ENCODE measurements around the gene CD151. TPM values are rescaled to one million over a fixed set of nuclear protein-coding genes. Genes with fewer than 3 reads are reported as not detected.

The CD151 gene
- total RNA-seq: 463 and 552 TPM in 2 replicates

GRCh38 chr11:832529-833113 is at the start of gene CD151:
TSS of gene CD151 (plus strand) at chr11:832952. CDS start at chr11:836070, 3,118 bp downstream.

GRCh38 chr11:789943-790342 is 42.8 kb upstream of the CD151 start, which contains the start of gene CEND1:
TSS of gene CEND1 (minus strand) at chr11:790090. CDS start at chr11:788576, 1,514 bp downstream.

GRCh38 chr11:798093-798713 is 34.5 kb upstream of the CD151 start, which contains the start of gene SLC25A22:
TSS of gene SLC25A22 (minus strand) at chr11:798281. CDS start at chr11:795006, 3,275 bp downstream.

GRCh38 chr11:809287-810039 is 23.3 kb upstream of the CD151 start, which contains the start of gene RPLP2:
TSS of gene RPLP2 (plus strand) at chr11:809967. CDS start at chr11:810235, 268 bp downstream.

GRCh38 chr11:818396-819128 is 14.2 kb upstream of the CD151 start, which contains the start of gene PNPLA2:
TSS of gene PNPLA2 (plus strand) at chr11:818914. CDS start at chr11:819719, 805 bp downstream.

GRCh38 chr11:827897-828192 is 4.9 kb upstream of the CD151 start, which contains the start of gene CRACR2B:
TSS of gene CRACR2B (plus strand) at chr11:827919. CDS start at chr11:828608, 689 bp downstream.

GRCh38 chr11:842370-843002 is 9.7 kb downstream of the CD151 start, which contains the start of the genes POLR2L and TSPAN4:
TSS of gene POLR2L (minus strand) at chr11:842529. CDS start at chr11:842508, 21 bp downstream.
TSS of gene TSPAN4 (plus strand) at chr11:842852. CDS start at chr11:850305, 7,453 bp downstream.

Small RNAs within 50 kb of the gene (small RNA-seq; reads per million reads assigned to genes)
- not detected for gene SNORA52

Other genes starting within 250 kb of the CD151 start
- gene IRF7, start 217.0 kb upstream of the CD151 start, total RNA-seq: 9.0 and 9.1 TPM in 2 replicates
- gene CDHR5, start 208.0 kb upstream of the CD151 start, total RNA-seq: not detected in 2 replicates
- gene SCT, start 205.8 kb upstream of the CD151 start, total RNA-seq: not detected in 2 replicates
- not detected in 2 replicates for gene DRD4, start 195.7 kb upstream of the CD151 start, total RNA-seq
- gene DEAF1, start 137.7 kb upstream of the CD151 start, total RNA-seq: 24.9 and 29.7 TPM in 2 replicates
- 11.1 and 15.0 TPM in 2 replicates for gene TMEM80, start 137.1 kb upstream of the CD151 start, total RNA-seq
- 26.9 and 28.9 TPM in 2 replicates for gene EPS8L2, start 126.7 kb upstream of the CD151 start, total RNA-seq
- 223 and 244 TPM in 2 replicates for gene TALDO1, start 85.5 kb upstream of the CD151 start, total RNA-seq
- 21.0 and 26.9 TPM in 2 replicates for gene GATD1, start 55.5 kb upstream of the CD151 start, total RNA-seq
- gene CEND1, start 42.9 kb upstream of the CD151 start, total RNA-seq: 0.26 and 0.32 TPM in 2 replicates
- gene SLC25A22, start 34.7 kb upstream of the CD151 start, total RNA-seq: 8.8 and 11.1 TPM in 2 replicates
- 4.0 and 4.4 TPM in 2 replicates for gene PIDD1, start 27.7 kb upstream of the CD151 start, total RNA-seq
- gene RPLP2, start 23.0 kb upstream of the CD151 start, total RNA-seq: 175 and 207 TPM in 2 replicates
- 30.6 and 44.2 TPM in 2 replicates for gene PNPLA2, start 14.0 kb upstream of the CD151 start, total RNA-seq
- 1.6 and 2.6 TPM in 2 replicates for gene CRACR2B, start 5.0 kb upstream of the CD151 start, total RNA-seq
- gene POLR2L, start 9.6 kb downstream of the CD151 start, total RNA-seq: 76.4 and 102 TPM in 2 replicates
- gene TSPAN4, start 9.9 kb downstream of the CD151 start, total RNA-seq: 192 and 199 TPM in 2 replicates
- gene CHID1, start 77.9 kb downstream of the CD151 start, total RNA-seq: 38.0 and 48.3 TPM in 2 replicates
- 36.5 and 39.1 TPM in 2 replicates for gene AP2A2, start 92.9 kb downstream of the CD151 start, total RNA-seq
- gene MUC6, start 203.8 kb downstream of the CD151 start, total RNA-seq: not detected in 2 replicates
- gene MUC2, start 241.9 kb downstream of the CD151 start, total RNA-seq: not detected in 2 replicates